HEK293T (cell line): Measurements from ENCODE around the gene ELP4.

Experiments
- CTCF ChIA-PET: fragments of 350-600 bp; formaldehyde crosslinking; extraction: SDS; loops from one replicate; lab custom pipeline; 2021; ENCODE audit warnings: antibody characterized with exemption, inconsistent platforms; lab: Yijun Ruan, JAX
- POLR2A ChIA-PET: fragments of 350-600 bp; formaldehyde crosslinking; extraction: SDS; loops from one replicate; lab custom pipeline; 2020; ENCODE audit warnings: antibody characterized with exemption, inconsistent platforms; lab: Yijun Ruan, JAX
- DNase-seq: peaks from one replicate; pipeline ENCODE4 v3.0.0; 2012; ENCODE audit warnings: mixed read lengths; ENCODE audit errors: extremely low spot score
- ARNT ChIP-seq: fragments of 450-650 bp; IDR thresholded peaks from 2 replicates; pipeline ENCODE4 v1.6.1; 2017; ENCODE audit warnings: mild to moderate bottlenecking
- BHLHE40 ChIP-seq: fragments of 450-650 bp; IDR thresholded peaks from 2 replicates; pipeline ENCODE4 v1.6.1; 2016; ENCODE audit warnings: mild to moderate bottlenecking, moderate library complexity, borderline replicate concordance
- CTBP1 ChIP-seq: fragments of 450-650 bp; IDR thresholded peaks from 2 replicates; pipeline ENCODE4 v1.6.1; 2016; ENCODE audit warnings: borderline replicate concordance
- ELF4 ChIP-seq: fragments of 450-650 bp; IDR thresholded peaks from 2 replicates; pipeline ENCODE4 v1.6.1; 2017; ENCODE audit warnings: antibody characterized with exemption
- FOXA1 ChIP-seq: fragments of 450-650 bp; IDR thresholded peaks from 2 replicates; pipeline ENCODE4 v1.6.1; 2016; ENCODE audit warnings: mild to moderate bottlenecking
- FOXK2 ChIP-seq: fragments of 450-650 bp; IDR thresholded peaks from 2 replicates; pipeline ENCODE4 v1.6.1; 2016; ENCODE audit warnings: mild to moderate bottlenecking
- FOXM1 ChIP-seq: fragments of 450-650 bp; IDR thresholded peaks from 2 replicates; pipeline ENCODE4 v1.6.1; 2017; ENCODE audit warnings: mild to moderate bottlenecking, borderline replicate concordance
- HDGF ChIP-seq: fragments of 450-650 bp; IDR thresholded peaks from 2 replicates; pipeline ENCODE4 v1.6.1; 2017; ENCODE audit warnings: antibody characterized with exemption, borderline replicate concordance
- L3MBTL2 ChIP-seq: fragments of 450-650 bp; conservative IDR thresholded peaks from 2 replicates; pipeline ENCODE4 v1.6.1; 2016; ENCODE audit warnings: mild to moderate bottlenecking
- LEF1 ChIP-seq: fragments of 450-650 bp; IDR thresholded peaks from 2 replicates; pipeline ENCODE4 v1.6.1; 2017; ENCODE audit warnings: mild to moderate bottlenecking, borderline replicate concordance
- NFRKB ChIP-seq: fragments of 450-650 bp; IDR thresholded peaks from 2 replicates; pipeline ENCODE4 v1.6.1; 2016; ENCODE audit warnings: mild to moderate bottlenecking, moderate library complexity
- SP1 ChIP-seq: fragments of 450-650 bp; IDR thresholded peaks from 2 replicates; pipeline ENCODE4 v1.6.1; 2017
- SUZ12 ChIP-seq: fragments of 450-650 bp; IDR thresholded peaks from 2 replicates; pipeline ENCODE4 v1.6.1; 2016; ENCODE audit warnings: mild to moderate bottlenecking
- TARDBP ChIP-seq: fragments of 450-650 bp; IDR thresholded peaks from 2 replicates; pipeline ENCODE4 v1.6.1; 2016
- ZNF384 ChIP-seq: fragments of 450-650 bp; IDR thresholded peaks from 2 replicates; pipeline ENCODE4 v1.6.1; 2016
- TF ChIP-seq, protein P1 (sequence below): fragments of 450-650 bp; IDR thresholded peaks from 2 replicates; pipeline ENCODE4 v1.6.1; 2016

Gene ELP4

DNA sequence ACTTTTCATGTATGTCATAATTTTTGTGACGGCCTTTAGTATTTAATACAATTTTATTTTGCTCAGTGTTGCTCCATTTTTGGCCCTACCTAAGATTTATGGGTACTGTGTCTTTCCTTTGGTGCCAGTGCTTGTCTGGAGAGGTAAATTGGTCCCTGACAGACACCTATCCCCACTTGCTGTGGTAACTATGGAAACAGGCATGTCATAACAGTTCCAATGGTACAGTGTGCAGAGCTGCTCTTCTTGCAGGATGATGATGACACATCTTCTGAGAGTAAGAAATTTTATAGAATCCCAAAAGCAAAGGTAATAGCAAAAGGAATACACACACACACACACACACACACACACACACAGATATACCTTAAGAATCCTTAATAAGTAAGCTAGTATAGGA lies 118.5 kb downstream of the ELP4 start:
- ChIA-PET CTCF (no interaction called here), POLR2A (no interaction called here)
- no peak for DNase-seq
- TF ChIP-seq CTBP1: no peak
- TF ChIP-seq FOXA1: no peak

DNA sequence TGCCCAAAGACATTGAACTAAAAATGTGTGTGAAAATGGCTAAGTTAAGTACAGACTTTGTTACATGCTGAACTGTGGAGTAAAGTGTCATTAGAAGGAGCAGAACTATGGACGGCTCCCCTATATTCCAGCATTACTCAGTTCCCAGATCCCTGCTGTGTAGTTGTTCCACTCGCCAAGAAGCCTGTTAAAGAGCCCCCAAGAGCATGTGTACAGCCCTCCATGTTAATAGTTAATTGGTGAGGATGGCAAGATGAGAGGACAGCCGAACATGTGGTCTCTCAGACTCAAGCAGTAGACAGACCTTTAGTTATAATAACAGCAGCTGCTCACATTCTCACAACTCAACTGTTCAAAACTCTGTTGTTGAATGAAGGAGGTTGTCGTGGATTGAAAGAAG lies 127.4 kb downstream of the ELP4 start:
- TF ChIP-seq HDGF (no peak), ELF4 (no peak), NFRKB (no peak), TARDBP (no peak), FOXK2 (no peak), FOXM1 (no peak), L3MBTL2 (no peak), ARNT (no peak), SP1 (no peak), FOXA1 (no peak), ZNF384 (no peak), CTBP1 (no peak), SUZ12 (no peak)
- TF ChIP-seq, protein P1, sequence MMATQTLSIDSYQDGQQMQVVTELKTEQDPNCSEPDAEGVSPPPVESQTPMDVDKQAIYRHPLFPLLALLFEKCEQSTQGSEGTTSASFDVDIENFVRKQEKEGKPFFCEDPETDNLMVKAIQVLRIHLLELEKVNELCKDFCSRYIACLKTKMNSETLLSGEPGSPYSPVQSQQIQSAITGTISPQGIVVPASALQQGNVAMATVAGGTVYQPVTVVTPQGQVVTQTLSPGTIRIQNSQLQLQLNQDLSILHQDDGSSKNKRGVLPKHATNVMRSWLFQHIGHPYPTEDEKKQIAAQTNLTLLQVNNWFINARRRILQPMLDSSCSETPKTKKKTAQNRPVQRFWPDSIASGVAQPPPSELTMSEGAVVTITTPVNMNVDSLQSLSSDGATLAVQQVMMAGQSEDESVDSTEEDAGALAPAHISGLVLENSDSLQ: no peak
- ChIA-PET CTCF (no interaction called here), POLR2A (no interaction called here)
- no peak for DNase-seq

DNA sequence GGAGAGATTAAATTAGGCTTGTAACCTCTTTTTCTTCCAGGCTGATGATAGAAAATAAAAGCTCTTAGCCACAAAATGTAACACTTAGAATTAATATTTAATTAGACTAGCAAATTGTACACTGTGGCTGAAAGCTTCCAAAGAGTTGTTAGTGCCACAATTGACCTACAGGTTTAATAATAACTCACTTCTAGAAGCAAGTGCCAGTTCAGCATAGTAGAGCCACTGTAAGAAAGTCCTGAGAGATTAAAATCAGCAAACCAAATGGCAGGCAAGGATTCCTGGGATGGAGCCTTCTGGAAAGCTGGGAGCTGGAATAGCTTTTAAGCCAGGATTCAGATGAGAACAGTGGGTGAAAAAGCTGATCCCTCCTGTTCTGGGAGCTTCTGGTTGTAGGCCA lies 131.0 kb downstream of the ELP4 start:
- CTCF ChIA-PET: interaction anchor here (0.8 to 2.8 kb wide), 5 partner anchors 13 to 410 kb away, joined by 3 to 12 read pairs (median 3); no protein-coding TSS in a partner anchor

DNA sequence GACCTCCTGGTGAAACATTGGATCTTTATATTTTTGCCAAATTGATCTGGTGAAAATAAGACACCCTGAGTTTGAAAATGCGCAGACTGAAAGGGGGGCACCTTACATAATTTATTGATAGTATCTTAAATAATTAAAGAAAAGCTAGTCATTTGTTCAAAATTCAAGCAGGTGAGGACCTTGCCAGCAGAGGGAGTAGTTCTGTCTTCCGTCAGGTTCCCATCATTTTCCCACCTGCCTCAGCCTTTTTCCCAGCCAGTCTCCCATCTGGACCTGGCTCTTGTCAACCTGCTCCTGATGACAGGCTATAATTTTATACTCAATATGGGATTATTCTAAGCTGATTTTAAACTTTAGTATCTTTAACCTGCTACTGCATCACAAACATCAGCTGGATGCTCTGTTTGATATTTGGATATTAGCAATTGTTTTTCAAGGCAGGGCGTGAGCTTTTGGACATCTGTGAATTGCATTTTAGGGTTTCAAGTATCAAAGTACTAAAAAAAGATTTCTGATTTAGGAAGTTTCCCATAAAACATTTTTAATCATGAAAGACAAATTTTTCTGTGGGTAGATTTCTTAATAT lies 132.0 kb downstream of the ELP4 start:
- DNase-seq: peak; percentile 49
- ChIA-PET CTCF (interaction anchor here (0.7 to 2.8 kb wide), 7 partner anchors 12 to 656 kb away, joined by 3 to 12 read pairs (median 3); no protein-coding TSS in a partner anchor), POLR2A (no interaction called here)
- TF ChIP-seq LEF1 (no peak), NFRKB (no peak), HDGF (no peak)
- TF ChIP-seq, protein P1: 0 out of 2 replicates have a peak, but pooled peaks have one; percentile 22

More for the DNA sequence above, 131.0 kb downstream of the ELP4 start:
- TF ChIP-seq TARDBP: no peak
- TF ChIP-seq, protein P1: no peak
- TF ChIP-seq HDGF: no peak
- TF ChIP-seq FOXK2: no peak
- TF ChIP-seq SP1: no peak
- TF ChIP-seq FOXA1: no peak
- TF ChIP-seq ZNF384: no peak
- no peak for DNase-seq
- POLR2A ChIA-PET: no interaction called here

DNA sequence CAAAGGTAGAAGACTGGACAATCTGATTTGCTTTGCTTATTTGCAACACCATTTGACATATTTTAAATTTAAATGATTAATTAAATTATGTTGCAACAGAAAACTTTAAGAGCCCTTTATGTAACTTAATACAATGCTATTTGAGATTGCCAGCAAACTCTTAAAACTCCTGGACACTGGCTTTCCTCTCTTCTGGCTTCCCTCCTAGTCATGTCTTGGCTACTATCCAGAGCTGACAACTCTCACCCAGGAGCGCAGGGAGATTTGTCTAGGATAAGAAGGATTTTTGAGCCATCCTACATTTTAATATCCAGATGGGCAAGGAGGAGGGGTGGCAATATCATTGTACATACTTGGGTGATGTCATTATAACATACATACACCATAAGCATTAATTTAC lies 134.3 kb downstream of the ELP4 start:
- peak; percentile 7 for DNase-seq
- ChIA-PET POLR2A (no interaction called here), CTCF (no interaction called here)
- TF ChIP-seq NFRKB (no peak), HDGF (no peak), TARDBP (no peak), CTBP1 (no peak), LEF1 (no peak), SP1 (no peak), ZNF384 (no peak), FOXK2 (no peak), ELF4 (no peak), BHLHE40 (no peak), SUZ12 (no peak), L3MBTL2 (no peak), FOXM1 (no peak), FOXA1 (no peak), ARNT (no peak)
- TF ChIP-seq, protein P1: no peak

DNA sequence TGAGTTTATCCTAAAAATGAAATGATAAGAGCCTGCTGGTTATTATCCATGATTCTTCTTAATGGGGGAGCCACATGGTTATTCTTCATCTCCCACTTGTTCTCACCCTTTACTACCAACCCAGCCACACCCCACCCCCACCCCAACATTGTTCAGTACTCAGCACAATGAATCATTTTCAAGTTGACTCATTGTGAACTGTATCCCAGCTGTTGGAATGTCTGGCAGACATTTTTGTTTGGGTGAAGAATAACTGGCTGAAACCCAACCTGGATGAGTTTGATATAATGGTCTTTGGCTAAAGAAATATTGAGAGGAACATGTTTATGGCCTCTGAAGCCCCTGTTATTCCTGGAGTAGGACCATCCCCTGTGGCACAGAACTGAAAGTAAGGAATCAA lies 136.2 kb downstream of the ELP4 start:
- CTCF ChIA-PET: no interaction called here
- no peak for DNase-seq
- POLR2A ChIA-PET: no interaction called here
- no peak for TF ChIP-seq HDGF

DNA sequence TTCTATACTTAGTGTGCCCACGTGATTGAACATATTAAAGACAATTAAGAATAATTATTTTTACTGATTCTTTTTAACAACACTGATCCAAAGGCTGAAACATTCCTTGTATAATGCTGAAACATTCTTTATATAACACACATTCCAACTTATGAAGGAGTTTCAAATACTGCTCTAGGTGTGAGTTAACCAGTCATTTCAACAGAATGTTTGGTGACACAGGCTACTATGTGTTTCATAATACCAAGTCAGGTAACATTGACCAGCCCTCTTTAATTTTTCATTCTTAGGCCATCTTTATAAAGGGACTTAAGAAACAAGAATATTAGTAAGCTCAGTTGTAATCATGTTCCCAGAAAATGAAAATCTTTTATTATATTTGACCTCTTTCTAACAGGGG lies 136.6 kb downstream of the ELP4 start:
- DNase-seq: no peak
- CTCF ChIA-PET: no interaction called here
- no peak for TF ChIP-seq ZNF384
- no peak for TF ChIP-seq HDGF
- TF ChIP-seq NFRKB: no peak
- no peak for TF ChIP-seq ELF4
- no peak for TF ChIP-seq TARDBP
- TF ChIP-seq, protein P1: no peak
- TF ChIP-seq FOXK2: no peak
- no peak for TF ChIP-seq SUZ12
- TF ChIP-seq SP1: no peak
- TF ChIP-seq BHLHE40: no peak
- TF ChIP-seq ARNT: no peak
- no peak for TF ChIP-seq FOXA1
- TF ChIP-seq CTBP1: no peak
- no peak for TF ChIP-seq LEF1
- no peak for TF ChIP-seq L3MBTL2
- TF ChIP-seq FOXM1: no peak
- POLR2A ChIA-PET: no interaction called here
